Stimulated activated CD4-positive, alpha-beta T cell treated with anti-CD3 and anti-CD28 coated beads, Interleukin-4, amount 100 ng/mL, for 1 hour (primary cell): ENCODE data around the gene RAPGEF6.
"Not testable (repeated sequence)": the region's sequence is repeated elsewhere in the genome, so short reads cannot be mapped to it uniquely, and the experiment has no call there.

Experiments used
- DNase-seq: peaks from one replicate; pipeline ENCODE4 v3.0.0-alpha.2; 2020

RAPGEF6 gene

GRCh38 chr5:131382407-131383395, 252.3 kb downstream of the RAPGEF6 start:
- no peak for DNase-seq

DNA sequence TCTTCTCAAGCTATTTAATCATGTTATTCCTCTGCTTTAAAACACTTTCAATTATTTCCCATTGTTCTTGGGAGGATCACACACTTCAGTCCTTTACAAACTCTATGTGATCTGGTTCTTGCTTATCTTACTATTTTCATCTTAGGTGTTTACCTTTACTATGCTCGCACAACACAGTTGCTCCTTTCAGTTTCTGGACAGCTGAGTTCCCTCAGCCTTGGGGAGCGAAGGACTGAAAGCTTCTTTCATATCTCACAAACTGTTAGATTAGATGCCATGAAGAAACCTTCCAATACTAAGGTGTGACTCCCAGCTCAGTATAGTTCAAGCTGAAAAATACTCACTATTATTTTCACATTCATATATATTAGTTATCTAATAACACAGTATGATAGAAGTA, 253.3 kb downstream of the RAPGEF6 start:
- DNase-seq: no peak

DNA sequence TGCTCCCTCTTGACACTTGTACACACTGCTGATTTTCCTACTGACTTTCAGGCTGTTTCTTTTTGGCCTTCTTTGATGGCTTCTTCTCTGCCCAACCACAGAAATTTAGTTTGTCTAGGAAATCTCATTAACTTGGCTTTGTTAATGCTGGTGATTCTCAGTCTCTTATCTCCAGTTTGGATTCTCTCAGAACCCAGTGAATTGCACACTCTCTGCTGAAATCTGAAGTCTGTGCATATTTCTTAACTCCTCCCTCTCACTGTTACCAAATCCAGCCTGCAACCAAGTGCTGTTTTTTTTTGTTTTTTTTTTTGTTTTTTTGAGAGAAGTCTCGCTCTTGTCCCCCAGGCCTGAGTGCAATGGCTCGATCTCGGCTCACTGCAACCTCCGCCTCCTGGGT, 254.0 kb downstream of the RAPGEF6 start:
- DNase-seq: no peak

DNA sequence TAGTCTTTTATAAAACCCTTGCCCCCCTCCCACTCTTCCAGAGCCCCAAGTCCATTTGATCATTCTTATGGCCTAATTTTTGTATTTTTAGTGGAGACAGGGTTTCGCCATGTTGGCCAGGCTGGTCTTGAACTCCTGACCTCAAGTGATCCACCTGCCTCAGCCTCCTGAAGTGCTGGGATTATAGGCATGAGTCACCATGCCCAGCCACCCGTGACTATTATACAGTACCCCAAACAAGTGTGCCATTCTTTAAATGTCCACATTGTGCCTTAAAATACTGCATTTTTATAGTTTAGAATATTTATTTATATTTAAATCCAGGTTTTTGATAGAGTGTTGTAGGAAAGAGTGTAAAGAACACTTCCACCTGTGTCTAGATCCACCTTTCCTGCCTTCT, 254.8 kb downstream of the RAPGEF6 start:
- not testable (repeated sequence) for DNase-seq

DNA sequence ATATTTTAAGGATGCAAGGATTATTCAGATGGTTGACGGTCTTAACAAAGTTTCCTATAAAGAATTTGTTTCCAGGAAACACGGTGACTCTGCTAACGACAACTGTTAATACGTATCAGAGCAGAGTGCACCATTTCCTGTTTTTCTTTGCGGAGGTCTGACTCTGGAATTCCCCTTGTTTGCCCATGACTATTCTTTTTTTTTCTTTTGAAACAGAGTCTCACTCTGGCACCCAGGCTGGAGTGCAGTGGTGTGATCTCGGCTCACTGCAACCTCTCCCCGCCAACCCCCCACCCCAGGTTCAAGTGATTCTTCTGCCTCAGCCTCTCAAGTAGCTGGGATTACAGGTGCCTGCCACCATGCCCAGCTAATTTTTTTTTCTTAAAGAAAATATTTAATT, 255.3 kb downstream of the RAPGEF6 start:
- peak; percentile 58 for DNase-seq

DNA sequence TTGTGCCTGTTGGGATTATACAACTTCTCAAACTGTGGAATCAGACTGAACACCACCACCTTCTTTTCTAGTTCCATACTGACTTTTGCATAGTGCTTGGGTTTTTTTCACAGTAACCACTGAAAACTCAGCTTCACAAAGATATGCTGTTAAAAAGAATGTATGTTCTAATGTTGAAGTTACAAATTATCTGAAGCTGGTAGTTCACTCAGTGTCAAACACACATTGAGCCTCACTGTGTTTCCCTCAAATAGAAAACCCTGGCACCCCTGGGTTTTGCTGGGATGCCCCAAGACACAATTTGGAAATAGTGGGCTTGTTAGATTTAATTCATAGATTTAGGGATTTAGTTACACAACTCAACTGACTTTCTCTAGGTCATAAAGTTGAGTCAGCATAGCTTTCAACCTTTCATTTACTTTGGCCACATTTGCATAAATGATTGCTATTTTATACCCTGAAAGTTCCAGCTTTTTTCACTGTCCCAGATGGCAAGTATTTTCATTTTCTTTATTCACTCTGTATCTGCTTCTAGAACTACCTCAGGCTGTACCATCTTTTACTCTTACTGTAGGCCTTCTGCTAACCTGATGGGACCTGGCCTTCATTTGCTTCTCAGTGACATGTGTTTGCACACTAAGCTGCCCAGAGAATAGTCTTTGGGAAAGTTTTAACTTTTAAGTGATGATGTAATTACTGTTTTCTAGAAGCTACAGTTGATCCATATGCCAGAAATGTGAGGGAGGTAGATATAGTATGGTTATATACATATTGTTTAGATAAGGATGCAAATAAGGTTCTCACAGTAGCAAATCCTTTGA, 256.1 kb downstream of the RAPGEF6 start:
- no peak for DNase-seq

DNA sequence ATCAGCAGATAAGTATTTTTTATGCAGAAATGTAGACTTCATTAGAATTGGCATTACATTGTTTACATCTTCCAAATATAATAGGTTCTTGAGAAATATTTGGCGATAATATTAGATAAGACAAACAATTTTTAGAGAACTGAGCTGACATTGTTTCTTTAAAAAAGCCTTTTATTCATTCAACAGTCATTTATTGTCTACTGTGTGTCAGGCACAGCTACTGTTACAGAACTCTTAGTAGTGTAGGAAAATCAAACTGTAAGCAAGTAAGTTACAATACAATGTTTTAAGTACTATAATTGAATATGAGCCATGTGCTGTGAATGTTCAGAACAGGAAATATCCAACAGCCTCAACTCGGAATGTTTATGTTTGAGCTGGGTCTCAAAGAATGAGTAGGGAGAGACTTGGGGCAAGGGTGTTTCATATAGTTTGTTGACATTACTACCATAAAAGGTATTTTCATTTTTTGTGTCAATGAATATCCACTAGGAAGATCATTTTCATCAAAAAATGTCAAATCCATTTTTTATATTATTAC, 257.2 kb downstream of the RAPGEF6 start:
- no peak for DNase-seq

GRCh38 chr5:131377346-131377745, 257.7 kb downstream of the RAPGEF6 start:
- DNase-seq: no peak

DNA sequence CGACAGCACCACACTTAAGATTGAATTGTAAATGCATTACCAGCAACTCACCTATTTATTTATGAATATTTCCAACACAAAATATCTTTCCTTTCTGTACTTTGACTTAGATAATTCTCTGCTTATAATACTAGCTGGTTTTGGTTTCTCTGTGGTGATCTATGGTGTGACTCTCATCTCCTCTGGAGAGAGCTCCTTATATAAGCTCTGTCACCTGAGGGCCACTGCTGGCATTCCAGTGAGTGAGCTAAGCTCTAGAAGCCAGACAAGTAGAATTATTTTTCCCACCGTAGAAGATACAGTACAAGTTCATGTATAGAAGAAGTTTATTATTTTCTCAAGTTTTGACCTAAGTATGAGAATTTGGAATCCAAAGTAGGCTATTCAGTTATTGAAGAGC, 259.7 kb downstream of the RAPGEF6 start:
- no peak for DNase-seq
